Stimulated activated CD4-positive, alpha-beta T cell treated with anti-CD3 and anti-CD28 coated beads, Interleukin-15, amount 100 ng/mL, for 24 hours (primary cell): ENCODE data around the gene NUAK1.

Source experiments
- DNase-seq: peaks from one replicate; pipeline ENCODE4 v3.0.0-alpha.2; 2020

NUAK1 gene

DNA sequence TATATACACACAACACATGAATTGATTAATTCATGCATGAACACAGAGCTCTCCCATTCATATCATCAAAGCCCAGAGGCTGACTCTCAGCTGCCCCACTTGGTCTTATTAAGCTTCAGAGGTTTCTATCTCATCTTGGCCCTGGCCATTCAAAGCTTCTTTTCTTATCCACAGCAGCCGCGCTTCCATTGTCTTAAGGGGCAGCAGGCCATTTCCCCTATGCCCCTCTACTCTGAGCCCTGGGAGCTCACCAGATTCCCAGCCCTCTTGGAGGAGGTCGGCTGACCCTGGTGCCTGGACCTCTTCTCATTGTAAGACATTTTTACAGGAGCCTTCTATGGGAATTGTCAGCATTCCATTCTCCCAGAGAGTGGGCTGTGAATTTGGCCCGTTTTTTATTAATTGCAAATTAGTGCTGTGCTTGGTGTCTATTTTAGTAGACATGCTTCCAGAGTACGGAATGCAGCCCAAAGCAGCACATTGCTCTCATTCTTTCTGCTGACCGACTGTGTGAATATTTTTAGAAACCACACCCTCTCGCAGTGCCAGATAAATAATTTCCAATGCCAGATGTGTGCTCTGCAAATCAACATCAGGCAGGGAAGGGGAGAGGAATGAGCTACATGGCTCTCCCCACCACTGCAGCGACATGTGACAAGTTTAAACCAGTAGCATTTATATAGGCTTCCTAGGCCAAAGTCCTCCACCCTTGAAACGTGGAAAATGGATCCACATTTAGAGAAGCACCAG, 58.5 kb downstream of the NUAK1 start:
- no peak for DNase-seq

GRCh38 chr12:106079148-106079738, 59.5 kb downstream of the NUAK1 start:
- DNase-seq: no peak

DNA sequence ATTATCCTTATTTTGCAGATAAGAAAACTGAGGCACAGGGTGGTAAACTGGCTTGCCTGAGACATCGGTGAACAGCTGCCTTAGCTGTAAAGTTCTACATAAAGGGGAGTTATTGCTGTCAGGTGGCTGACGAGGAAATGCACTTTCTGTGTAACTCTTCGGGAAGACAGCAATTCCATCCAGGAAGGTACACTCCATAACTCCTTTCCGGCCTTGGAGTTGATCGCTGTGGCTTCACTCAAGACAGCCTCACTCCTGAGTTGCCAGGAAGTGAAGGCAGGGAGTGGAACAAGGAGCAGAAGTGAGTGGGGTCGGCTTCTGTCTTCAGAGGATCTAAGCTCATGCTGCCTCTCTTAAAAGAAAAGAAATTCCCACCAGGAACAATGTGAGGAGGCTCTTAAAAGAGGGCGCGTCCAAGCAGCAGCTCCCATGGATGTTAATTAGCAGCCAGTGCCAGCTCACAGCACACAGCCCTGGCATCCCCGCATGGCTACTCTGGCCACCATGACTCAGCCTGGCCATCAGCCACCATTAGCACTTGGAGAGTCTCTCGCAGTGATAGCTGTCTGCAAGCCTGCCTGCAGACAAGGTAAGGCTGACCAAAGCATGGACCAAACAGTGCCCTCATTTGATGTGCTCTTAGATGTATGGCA, 60.3 kb downstream of the NUAK1 start:
- no peak for DNase-seq

GRCh38 chr12:106074706-106075392, 63.9 kb downstream of the NUAK1 start:
- DNase-seq: no peak

DNA sequence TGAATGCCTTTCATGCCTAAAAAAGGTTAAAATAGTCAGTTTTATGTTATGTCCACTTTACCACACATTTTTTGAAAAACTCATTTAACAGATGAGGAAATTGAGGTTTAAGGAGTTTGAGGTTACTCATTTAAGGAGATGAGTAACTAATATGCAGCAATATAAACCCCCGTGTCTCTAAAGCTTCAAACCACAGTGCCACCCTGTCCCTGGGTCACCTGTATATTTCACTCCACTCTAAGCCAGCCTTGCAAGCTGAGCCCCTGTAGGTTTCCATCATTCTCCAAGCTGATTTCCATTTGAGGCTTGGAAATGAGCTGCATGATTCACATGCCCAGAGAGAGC, 64.4 kb downstream of the NUAK1 start:
- DNase-seq: no peak

- no peak for DNase-seq
Observed at GRCh38 chr12:106073179-106073578, 65.6 kb downstream of the NUAK1 start.

- DNase-seq: no peak
Observed at GRCh38 chr12:106072751-106073150, 66.0 kb downstream of the NUAK1 start.

GRCh38 chr12:106071686-106072085, 67.1 kb downstream of the NUAK1 start:
- no peak for DNase-seq

GRCh38 chr12:106070611-106071010, 68.1 kb downstream of the NUAK1 start:
- DNase-seq: no peak

DNA sequence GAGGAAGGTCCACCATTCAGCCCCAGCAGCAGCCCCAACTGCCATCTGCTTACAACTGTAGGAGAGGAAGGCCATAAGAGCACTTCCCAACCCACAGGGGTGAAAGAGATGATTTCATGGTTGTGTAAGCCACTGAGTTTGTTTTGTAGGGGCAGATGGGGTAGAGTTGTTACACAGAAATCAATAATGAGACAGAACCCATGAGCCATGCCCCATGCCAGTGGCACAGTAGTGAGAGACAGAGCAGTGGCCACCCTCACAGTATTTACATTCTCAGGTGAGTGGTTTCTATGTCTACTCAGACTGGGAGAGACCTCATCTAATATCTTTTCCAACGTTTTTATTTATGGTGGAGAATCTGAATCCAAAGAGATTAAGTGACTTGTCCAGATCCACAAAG, 68.6 kb downstream of the NUAK1 start:
- DNase-seq: no peak

DNA sequence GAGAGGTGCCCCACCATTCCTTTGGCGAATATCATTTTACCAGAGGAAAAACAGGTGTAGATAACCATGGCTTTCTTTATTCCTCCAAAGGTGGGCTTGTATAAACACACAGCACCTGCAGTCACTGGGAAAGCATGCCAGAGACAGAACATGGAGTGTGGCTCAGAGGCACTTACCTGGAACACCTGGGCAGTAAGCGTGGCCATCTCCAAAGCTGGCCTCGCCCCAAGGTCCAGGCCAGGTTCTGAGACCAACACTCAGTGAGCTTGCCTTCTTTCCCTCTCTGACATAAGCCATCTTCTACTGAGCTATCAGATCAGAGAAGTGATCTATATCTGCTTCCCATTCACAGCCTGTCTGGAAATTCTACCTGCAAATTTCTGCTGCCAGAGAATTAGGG, 70.5 kb downstream of the NUAK1 start:
- DNase-seq: no peak

GRCh38 chr12:106067606-106068205, 71.0 kb downstream of the NUAK1 start:
- DNase-seq: no peak

GRCh38 chr12:106066726-106067325, 71.9 kb downstream of the NUAK1 start:
- no peak for DNase-seq

DNA sequence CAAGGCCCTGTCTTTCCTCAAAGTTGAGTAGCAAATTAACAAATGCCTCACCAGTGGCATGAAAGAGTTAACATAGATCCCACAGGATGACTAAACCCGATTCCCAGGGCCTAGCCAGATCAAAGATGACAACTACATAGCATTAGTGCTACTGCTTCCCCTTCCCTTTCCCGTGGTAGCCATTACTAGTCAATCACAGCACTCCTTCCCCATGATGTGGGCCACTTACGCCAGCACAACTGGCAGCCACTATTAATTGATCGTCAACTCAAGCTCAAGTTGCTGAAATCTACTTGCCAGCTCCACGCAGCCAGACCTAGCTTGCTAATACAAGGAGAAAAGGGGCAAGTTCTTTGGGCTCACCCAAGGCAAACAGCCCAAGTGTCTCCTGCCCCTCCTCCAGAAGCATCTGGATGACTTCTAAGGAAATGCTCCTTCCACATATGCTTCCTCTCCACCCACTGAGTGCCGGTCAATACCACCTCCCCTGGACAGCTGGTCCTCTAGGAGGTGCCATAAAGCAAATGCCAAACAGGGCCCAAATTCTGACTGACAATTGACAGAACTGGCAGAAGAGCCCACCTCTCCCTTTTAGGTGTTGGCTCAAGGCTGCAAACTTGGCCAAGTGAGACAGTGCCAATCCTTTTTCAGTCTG, 72.6 kb downstream of the NUAK1 start:
- DNase-seq: no peak

DNA sequence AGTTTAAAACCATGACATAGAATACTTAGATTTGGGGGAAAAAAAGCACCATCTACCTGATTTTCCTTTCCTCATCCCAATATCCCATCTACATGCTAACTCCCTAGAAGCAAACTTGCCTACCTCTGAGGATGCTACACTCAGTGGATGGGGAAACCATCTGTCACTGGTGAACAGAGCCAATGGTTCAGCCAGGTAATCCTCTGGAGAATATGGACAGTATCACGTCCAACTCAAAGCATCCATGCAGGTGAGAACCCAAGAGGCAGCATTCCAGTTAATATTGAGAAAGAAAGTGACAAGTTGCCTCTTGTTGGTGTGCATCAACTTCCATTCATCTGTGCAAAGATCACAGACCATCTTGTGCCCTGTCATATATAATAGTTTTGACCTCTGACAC, 73.2 kb downstream of the NUAK1 start:
- no peak for DNase-seq

DNA sequence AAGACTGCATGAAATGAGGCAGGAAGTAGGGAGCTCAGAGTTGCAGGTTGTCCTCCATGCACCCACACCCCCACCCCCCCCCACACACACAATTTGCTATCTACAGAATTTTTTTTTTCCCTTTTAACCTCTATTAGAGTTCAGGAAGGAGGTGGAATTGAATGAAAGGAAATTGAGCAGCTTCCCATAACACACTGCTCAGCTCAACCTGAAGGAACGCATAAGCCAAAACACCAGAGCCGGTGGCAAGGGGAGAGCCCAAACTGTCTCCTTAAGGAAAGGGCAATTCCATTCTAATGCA, 74.1 kb downstream of the NUAK1 start:
- DNase-seq: no peak

DNA sequence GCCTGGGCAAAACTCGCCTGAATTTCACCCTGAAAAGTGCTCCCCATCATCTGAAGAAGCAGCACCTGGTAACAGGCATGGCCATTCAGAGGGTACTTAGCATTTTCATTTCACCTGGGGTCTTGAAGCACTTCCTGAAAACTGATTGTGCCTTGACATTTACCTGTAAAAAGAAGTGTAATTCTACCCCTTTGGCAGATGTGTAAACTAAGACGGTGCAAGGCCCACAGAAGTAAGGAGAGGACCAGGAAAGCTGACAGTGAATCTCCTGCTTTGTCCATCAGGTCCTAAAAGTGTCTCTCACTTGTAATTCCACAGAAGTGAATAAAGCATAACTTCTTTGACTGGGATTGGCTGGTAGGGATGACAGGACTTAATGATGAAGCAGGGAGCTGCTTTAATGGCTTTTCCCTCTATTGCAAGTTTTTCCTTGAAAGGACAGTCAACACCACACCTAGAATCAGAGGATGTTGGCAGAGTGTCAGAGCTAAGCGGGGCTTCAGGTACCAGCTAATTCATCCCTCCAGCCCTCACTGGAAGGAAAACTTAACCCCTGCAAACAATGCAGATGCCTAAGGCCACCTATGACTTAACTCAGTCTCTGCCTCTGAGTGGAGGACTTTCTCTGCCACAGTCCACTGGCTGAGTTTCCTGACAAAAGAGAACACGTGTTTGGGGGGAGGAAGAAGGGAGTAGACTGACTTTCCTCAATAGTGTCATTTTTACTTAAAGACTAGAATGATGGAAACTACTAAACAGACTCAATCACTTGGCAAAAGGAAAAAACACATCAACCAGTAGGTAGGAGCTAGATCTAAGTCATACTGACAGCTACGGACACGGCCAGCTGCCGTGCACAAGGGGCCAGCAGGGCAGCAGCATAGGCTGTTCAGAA, 74.7 kb downstream of the NUAK1 start:
- DNase-seq: no peak

DNA sequence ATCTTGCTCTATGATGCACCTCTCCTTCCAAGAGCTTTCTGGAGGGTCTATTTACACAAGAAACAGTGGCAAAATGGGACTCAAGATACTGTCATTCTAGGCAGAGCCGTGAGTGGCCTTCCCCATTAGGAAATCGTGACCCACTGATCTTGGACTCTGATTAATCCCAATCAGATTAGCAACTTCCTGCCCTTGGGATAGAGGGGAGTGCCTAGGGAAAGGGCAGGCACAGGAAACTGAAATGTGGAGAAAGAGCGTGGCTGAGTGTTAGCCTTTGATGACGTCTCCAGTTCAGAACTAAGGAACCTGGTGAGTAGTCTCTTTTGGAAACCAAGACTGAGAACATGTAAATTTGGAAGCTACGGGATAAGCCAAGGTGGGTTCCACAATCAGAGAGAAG, 76.1 kb downstream of the NUAK1 start:
- DNase-seq: no peak

DNA sequence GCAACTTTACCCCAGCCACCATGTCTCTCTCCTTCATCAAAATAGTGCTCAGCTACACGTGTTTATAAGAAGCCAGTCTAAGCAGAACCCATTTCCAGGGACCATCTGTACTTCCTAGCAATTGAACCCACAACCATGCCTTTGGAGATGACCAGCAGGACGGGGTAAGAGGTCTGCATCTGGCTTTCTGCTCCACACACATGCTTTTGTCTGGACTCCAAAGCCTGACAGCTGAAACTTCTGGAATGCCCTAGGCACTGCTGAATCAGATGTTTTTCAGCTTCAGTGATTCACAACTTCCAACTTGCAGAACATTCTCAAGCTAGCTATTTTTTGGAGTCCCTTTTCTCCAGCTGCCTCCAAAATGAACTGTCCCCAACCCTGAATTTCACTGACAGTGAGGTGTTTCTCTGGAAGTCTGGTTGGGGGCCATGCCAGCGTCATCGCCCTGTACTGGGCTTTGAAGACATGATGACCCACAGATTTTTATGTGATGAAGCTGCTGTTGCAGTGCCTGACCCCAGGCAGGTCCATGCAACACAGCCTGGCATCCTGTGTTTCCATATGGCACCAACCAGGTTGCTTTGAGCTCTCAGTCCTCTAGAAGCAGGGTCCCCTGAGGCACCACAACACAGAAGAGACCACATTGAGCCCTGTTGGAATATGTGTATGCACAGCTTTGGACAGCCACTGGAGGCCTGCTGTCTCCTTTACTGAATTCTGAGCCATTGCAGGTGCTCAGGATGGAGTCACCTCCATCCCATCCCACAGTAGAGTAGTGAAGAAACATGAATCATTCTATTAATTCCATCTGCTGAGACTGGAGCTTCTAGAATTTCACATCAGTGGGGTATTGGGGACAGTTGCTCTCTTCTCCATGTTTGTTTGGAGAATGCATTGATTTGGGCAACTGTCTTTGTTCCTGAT, 80.2 kb downstream of the NUAK1 start:
- DNase-seq: no peak

DNA sequence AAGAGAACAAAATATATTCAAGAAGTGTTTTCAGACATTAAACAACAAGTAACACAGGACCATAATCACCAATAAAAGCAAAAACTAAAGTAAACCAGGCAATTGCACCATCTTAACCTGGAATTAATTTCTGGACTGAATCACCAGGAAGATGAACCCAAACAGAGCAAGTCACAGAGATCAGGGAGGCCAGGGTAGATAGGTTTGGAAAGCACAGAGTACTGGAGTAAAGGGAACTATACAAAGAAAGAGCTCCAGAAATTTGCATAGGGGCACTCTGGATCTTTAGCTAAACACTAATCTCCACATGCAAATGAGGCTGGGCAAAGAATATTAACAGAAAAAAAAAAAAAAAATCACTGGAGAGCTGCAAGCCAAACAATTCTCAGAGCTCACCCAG, 84.7 kb downstream of the NUAK1 start:
- no peak for DNase-seq
